Measurements from ENCODE around the gene UBE2Z.
"Not testable (repeated sequence)": the region's sequence is repeated elsewhere in the genome, so short reads cannot be mapped to it uniquely, and the experiment has no call there.

The UBE2Z gene

GRCh38 chr17:48904428-48904827 lies 3.8 kb upstream of the UBE2Z start:
- no peak for FAIRE-seq

GRCh38 chr17:48905987-48906515 lies 2.2 kb upstream of the UBE2Z start:
- no peak for FAIRE-seq

GRCh38 chr17:48907713-48908046 lies 527 bp upstream of the UBE2Z start:
- no peak for FAIRE-seq

GRCh38 chr17:48908853-48909394 lies 717 bp downstream of the UBE2Z start:
- FAIRE-seq = no peak

GRCh38 chr17:48909783-48910182 lies 1.6 kb downstream of the UBE2Z start:
- FAIRE-seq = no peak

GRCh38 chr17:48910370-48910769 lies 2.2 kb downstream of the UBE2Z start:
- FAIRE-seq = no peak

GRCh38 chr17:48912476-48912875 lies 4.3 kb downstream of the UBE2Z start:
- FAIRE-seq = no peak

- FAIRE-seq = no peak
Observed at GRCh38 chr17:48915459-48916282, 7.5 kb downstream of the UBE2Z start.

- no peak for FAIRE-seq
Observed at GRCh38 chr17:48925251-48925990, 17.2 kb downstream of the UBE2Z start.

- no peak for FAIRE-seq
Observed at GRCh38 chr17:48925991-48926342, 17.8 kb downstream of the UBE2Z start.

- FAIRE-seq = no peak
Observed at GRCh38 chr17:48927978-48928745, 20.0 kb downstream of the UBE2Z start.

GRCh38 chr17:48928876-48929811 lies 20.9 kb downstream of the UBE2Z start:
- no peak for FAIRE-seq

GRCh38 chr17:48929812-48930165 lies 21.6 kb downstream of the UBE2Z start:
- no peak for FAIRE-seq

- FAIRE-seq = no peak
Observed at GRCh38 chr17:48930435-48930873, 22.2 kb downstream of the UBE2Z start.

- FAIRE-seq = no peak
Observed at GRCh38 chr17:48933035-48933434, 24.8 kb downstream of the UBE2Z start.

- no peak for FAIRE-seq
Observed at GRCh38 chr17:48944515-48945260, 36.5 kb downstream of the UBE2Z start, which contains the start of gene SNF8. Gene SNF8, minus strand, starts transcription at chr17:48944842. Its CDS starts 108 bp downstream, at chr17:48944734.

GRCh38 chr17:48945261-48945651 lies 37.0 kb downstream of the UBE2Z start:
- not testable (repeated sequence) for FAIRE-seq

GRCh38 chr17:48951572-48951971 lies 43.4 kb downstream of the UBE2Z start:
- no peak for FAIRE-seq

GRCh38 chr17:48952904-48953303 lies 44.7 kb downstream of the UBE2Z start:
- no peak for FAIRE-seq

GRCh38 chr17:48954300-48954755 lies 46.1 kb downstream of the UBE2Z start:
- FAIRE-seq = no peak
